Epithelial cell of prostate (primary cell): Measurements from ENCODE around the gene DDC.
"Not testable (repeated sequence)": the region's sequence is repeated elsewhere in the genome, so short reads cannot be mapped to it uniquely, and the experiment has no call there.

Experiments
- DNase-seq: peaks from one replicate; pipeline ENCODE4 v3.0.0-alpha.2; 2011; ENCODE audit warnings: low read depth, low spot score
- H3K27ac ChIP-seq: fragments of 450-650 bp; 2 replicates; pipeline ENCODE4 v1.5.1; 2017; ENCODE audit warnings: mild to moderate bottlenecking

The DDC gene

GRCh38 chr7:50556247-50556991, 8.8 kb downstream of the DDC start:
- DNase-seq = no peak
- H3K27ac ChIP-seq = no peak overlapping the region

- no peak for DNase-seq
- H3K27ac ChIP-seq = no peak overlapping the region
Measured at GRCh38 chr7:50555594-50556140, 9.5 kb downstream of the DDC start.

- H3K27ac ChIP-seq = no peak overlapping the region
Measured at GRCh38 chr7:50554431-50555322, 10.5 kb downstream of the DDC start.

GRCh38 chr7:50553973-50554372, 11.2 kb downstream of the DDC start:
- no peak for DNase-seq
- H3K27ac ChIP-seq = no peak overlapping the region

More at GRCh38 chr7:50554431-50555322, 10.5 kb downstream of the DDC start:
- DNase-seq = no peak

GRCh38 chr7:50552921-50553320, 12.3 kb downstream of the DDC start:
- no peak for DNase-seq
- no peak overlapping the region for H3K27ac ChIP-seq

GRCh38 chr7:50552139-50552538, 13.1 kb downstream of the DDC start:
- no peak for DNase-seq
- H3K27ac ChIP-seq = no peak overlapping the region

GRCh38 chr7:50545613-50546012, 19.6 kb downstream of the DDC start:
- not testable (repeated sequence) for H3K27ac ChIP-seq, DNase-seq

- no peak for DNase-seq
Measured at GRCh38 chr7:50544992-50545391, 20.2 kb downstream of the DDC start.

GRCh38 chr7:50543776-50544442, 21.3 kb downstream of the DDC start:
- no peak for DNase-seq
- H3K27ac ChIP-seq = no peak overlapping the region

More at GRCh38 chr7:50544992-50545391, 20.2 kb downstream of the DDC start:
- H3K27ac ChIP-seq = no peak overlapping the region

GRCh38 chr7:50542132-50542531, 23.1 kb downstream of the DDC start:
- DNase-seq = no peak
- no peak overlapping the region for H3K27ac ChIP-seq

- no peak overlapping the region for H3K27ac ChIP-seq
- no peak for DNase-seq
Measured at GRCh38 chr7:50540785-50541579, 24.2 kb downstream of the DDC start.

- no peak for DNase-seq
- H3K27ac ChIP-seq = no peak overlapping the region
Measured at GRCh38 chr7:50539725-50540124, 25.5 kb downstream of the DDC start.

- no peak overlapping the region for H3K27ac ChIP-seq
- no peak for DNase-seq
Measured at GRCh38 chr7:50538478-50538877, 26.7 kb downstream of the DDC start.

- DNase-seq = no peak
- H3K27ac ChIP-seq = no peak overlapping the region
Measured at GRCh38 chr7:50537417-50537816, 27.8 kb downstream of the DDC start.

- H3K27ac ChIP-seq = peak overlapping the region; percentile 80
- not testable (repeated sequence) for DNase-seq
Measured at GRCh38 chr7:50535291-50535711, 29.9 kb downstream of the DDC start.

GRCh38 chr7:50534690-50535290, 30.4 kb downstream of the DDC start:
- DNase-seq = peak; percentile 92
- peak overlapping the region; percentile 80 for H3K27ac ChIP-seq

GRCh38 chr7:50533866-50534265, 31.3 kb downstream of the DDC start:
- H3K27ac ChIP-seq = peak overlapping the region; percentile 80
- no peak for DNase-seq

GRCh38 chr7:50531928-50532327, 33.3 kb downstream of the DDC start:
- no peak for DNase-seq

GRCh38 chr7:50531401-50531911, 33.7 kb downstream of the DDC start:
- peak; percentile 45 for DNase-seq
- H3K27ac ChIP-seq = peak overlapping the region; percentile 58

More at GRCh38 chr7:50531928-50532327, 33.3 kb downstream of the DDC start:
- peak overlapping the region; percentile 58 for H3K27ac ChIP-seq
